Ectodermal cell (in vitro differentiated cells): Measurements from ENCODE around the gene HLCS. TPM values are rescaled to one million over a fixed set of nuclear protein-coding genes. Genes with fewer than 3 reads are reported as not detected.
A peak's percentile ranks its signal among the peaks of the same experiment; 100 is the strongest.
"Not testable (repeated sequence)": the region's sequence is repeated elsewhere in the genome, so short reads cannot be mapped to it uniquely, and the experiment has no call there.

Experiments
- H3K27ac ChIP-seq: 2 replicates; pipeline ENCODE4 v1.7.0; 2013; ENCODE audit warnings: mild to moderate bottlenecking, low read depth, low read length; ENCODE audit not compliant: insufficient read depth, poor library complexity, severe bottlenecking
- H3K27me3 ChIP-seq: 2 replicates; pipeline ENCODE4 v1.7.0; 2013; ENCODE audit warnings: mild to moderate bottlenecking, low read length; ENCODE audit not compliant: insufficient read depth, control insufficient read depth, poor library complexity, severe bottlenecking
- H3K36me3 ChIP-seq: one replicate; pipeline ENCODE4 v1.7.0; 2013; ENCODE audit warnings: low read length; ENCODE audit not compliant: control insufficient read depth, insufficient read depth
- H3K4me1 ChIP-seq: one replicate; pipeline ENCODE4 v1.7.0; 2013; ENCODE audit warnings: low read length; ENCODE audit not compliant: control insufficient read depth, insufficient read depth
- H3K4me3 ChIP-seq: 2 replicates; pipeline ENCODE4 v1.7.0; 2013; ENCODE audit warnings: low read depth, low read length, control low read depth; ENCODE audit not compliant: insufficient read depth
- H3K9me3 ChIP-seq: 2 replicates; pipeline ENCODE4 v1.7.0; 2013; ENCODE audit warnings: mild to moderate bottlenecking, low read length, moderate library complexity; ENCODE audit not compliant: control insufficient read depth
- WGBS, 2 experiments: methylation state at CpG; one replicate each; pipeline ENCODE4 v1.1.7; 2013; ENCODE audit warnings: missing lambda C conversion rate in 2 of 2; 5-methylcytosine and 5-hydroxymethylcytosine counted together
- polyA plus RNA-seq, 4 experiments: library from polyadenylated mRNA; stranded (reverse); fragments of 50-300 nt; gene quantifications; one replicate each; pipeline ENCODE4 v1.2.3, GENCODE V29; 2013

Gene HLCS
- 23.1 TPM for polyA plus RNA-seq (2013, experiment 1 of 4)
- polyA plus RNA-seq (2013, experiment 2 of 4) = 27.0 TPM
- polyA plus RNA-seq (2013, experiment 3 of 4) = 16.6 TPM
- polyA plus RNA-seq (2013, experiment 4 of 4) = 18.4 TPM

- Histone ChIP-seq H3K9me3 (no peaks in the 10 kb centered on the region), H3K4me1 (no peaks in the 10 kb centered on the region), H3K36me3 (no peaks in the 10 kb centered on the region), H3K4me3 (peak within 1 kb of the TSS; percentile 44), H3K27ac (no peak within 1 kb of the TSS), H3K27me3 (no peaks in the 10 kb centered on the region)
- 1% methylated on average over 101 of the region's 101 CpGs for WGBS, 2 experiments
Observed at GRCh38 chr21:36966066-36966820, at the start of gene HLCS. Gene HLCS, minus strand, starts transcription at chr21:36966669. Its CDS starts 31 bp downstream, at chr21:36966638.

GRCh38 chr21:37009740-37010341, 43.4 kb upstream of the HLCS start:
- H3K4me1 ChIP-seq = peaks cover 8% of the 10 kb centered on the region
- H3K9me3 ChIP-seq = no peaks in the 10 kb centered on the region
- peak overlapping the region; percentile 16 for H3K4me3 ChIP-seq
- H3K27ac ChIP-seq = no peak overlapping the region
- H3K27me3 ChIP-seq = peaks cover 49% of the 10 kb centered on the region
- no peaks in the 10 kb centered on the region for H3K36me3 ChIP-seq
- WGBS, 2 experiments = 21 to 22% methylated on average over 30 of the region's 30 CpGs

- Histone ChIP-seq H3K27me3 (peaks cover 55% of the 10 kb centered on the region), H3K27ac (no peak overlapping the region), H3K9me3 (no peaks in the 10 kb centered on the region), H3K4me1 (peaks cover 8% of the 10 kb centered on the region), H3K36me3 (no peaks in the 10 kb centered on the region), H3K4me3 (no peak overlapping the region)
- WGBS, 2 experiments = 49 to 56% methylated on average over 12 of the region's 12 CpGs
Observed at GRCh38 chr21:37008724-37009123, 42.3 kb upstream of the HLCS start.

- Histone ChIP-seq H3K9me3 (no peaks in the 10 kb centered on the region), H3K4me1 (peaks cover 8% of the 10 kb centered on the region), H3K36me3 (no peaks in the 10 kb centered on the region), H3K27ac (no peak within 1 kb of the TSS), H3K4me3 (peak within 1 kb of the TSS; percentile 43), H3K27me3 (peaks cover 55% of the 10 kb centered on the region)
- WGBS, 2 experiments = 3% methylated on average over 87 of the region's 87 CpGs
Observed at GRCh38 chr21:37006486-37007291, 40.2 kb upstream of the HLCS start, which contains the start of gene RIPPLY3. Gene RIPPLY3, plus strand, starts transcription at chr21:37006702. Its CDS starts 71 bp downstream, at chr21:37006773.

- H3K36me3 ChIP-seq = no peaks in the 10 kb centered on the region
- WGBS, 2 experiments = 24 to 27% methylated on average over 76 of the region's 76 CpGs
- H3K9me3 ChIP-seq = no peaks in the 10 kb centered on the region
- H3K27me3 ChIP-seq = peaks cover 55% of the 10 kb centered on the region
- no peak overlapping the region for H3K27ac ChIP-seq
- H3K4me1 ChIP-seq = peaks cover 8% of the 10 kb centered on the region
- peak overlapping the region; percentile 43 for H3K4me3 ChIP-seq
Observed at GRCh38 chr21:37005548-37006485, 39.3 kb upstream of the HLCS start.

GRCh38 chr21:37003917-37004316, 37.4 kb upstream of the HLCS start:
- H3K27me3 ChIP-seq = peaks cover 46% of the 10 kb centered on the region
- H3K4me3 ChIP-seq = not testable (repeated sequence)
- 87 to 97% methylated on average over 3 of the region's 3 CpGs for WGBS, 2 experiments

GRCh38 chr21:37002851-37003250, 36.4 kb upstream of the HLCS start:
- 90 to 95% methylated on average over 12 of the region's 12 CpGs for WGBS, 2 experiments
- H3K4me1 ChIP-seq, H3K27ac ChIP-seq, H3K9me3 ChIP-seq, H3K36me3 ChIP-seq, H3K4me3 ChIP-seq: not testable (repeated sequence)
- H3K27me3 ChIP-seq = peaks cover 35% of the 10 kb centered on the region

More at GRCh38 chr21:37003917-37004316, 37.4 kb upstream of the HLCS start:
- not testable (repeated sequence) for H3K36me3 ChIP-seq, H3K4me1 ChIP-seq, H3K27ac ChIP-seq, H3K9me3 ChIP-seq

GRCh38 chr21:37001441-37001840, 35.0 kb upstream of the HLCS start:
- Histone ChIP-seq H3K36me3 (no peaks in the 10 kb centered on the region), H3K4me1 (no peaks in the 10 kb centered on the region), H3K27ac (no peak overlapping the region), H3K9me3 (no peaks in the 10 kb centered on the region), H3K27me3 (peaks cover 21% of the 10 kb centered on the region), H3K4me3 (no peak overlapping the region)
- 67 to 81% methylated on average over 3 of the region's 3 CpGs for WGBS, 2 experiments

GRCh38 chr21:37000381-37000780, 33.9 kb upstream of the HLCS start:
- 91 to 100% methylated on average over 4 of the region's 4 CpGs for WGBS, 2 experiments

More at GRCh38 chr21:37000381-37000780, 33.9 kb upstream of the HLCS start:
- H3K4me3 ChIP-seq = no peak overlapping the region
- no peaks in the 10 kb centered on the region for H3K9me3 ChIP-seq
- H3K4me1 ChIP-seq = no peaks in the 10 kb centered on the region
- H3K36me3 ChIP-seq = no peaks in the 10 kb centered on the region
- no peak overlapping the region for H3K27ac ChIP-seq
- H3K27me3 ChIP-seq = peaks cover 11% of the 10 kb centered on the region
